ENCODE measurements around the gene ANXA2. TPM values are rescaled to one million over a fixed set of nuclear protein-coding genes. Genes with fewer than 3 reads are reported as not detected.

ANXA2 gene
- total RNA-seq, 4 donors from 2014 or later = 487 to 718 (median 620) TPM

- Histone ChIP-seq H3K27ac (peak overlapping the region; percentile 13 to 60 (median 27)), H3K27me3 (no peaks in the 10 kb centered on the region), H3K9me3 (no peaks in the 10 kb centered on the region), H3K36me3 (peaks cover 0 to 16% (median 7%) of the 10 kb centered on the region in 4 donors), H3K4me1 (peaks cover 0 to 13% (median 0%) of the 10 kb centered on the region in 4 donors), H3K4me3 (no peak overlapping the region)
- intact Hi-C loops (cut with DNase I; ENCODE audit: low total_unique reads) = no loop called here
- 48 to 51% methylated on average over 2 of the region's 2 CpGs for WGBS, 2 donors (ENCODE audit: low coverage in 1 of 2)
- in situ Hi-C loops (cut with MboI; ENCODE audit: low pct_ligation_motif_present in 1 of 4, low pct_unique_long_range_greater_than_20kb in 1 of 4, low sequenced_read_pairs in 3 of 4) = no loop called here
- peak in 1 of 3 donors; percentile 23 for TF ChIP-seq POLR2AphosphoS5 (IDR thresholded peaks at IDR 0.05)
- TF ChIP-seq EP300 (IDR thresholded peaks at IDR 0.05; ENCODE audit: low read depth) = no peak
- no peak for DNase-seq
Observed at GRCh38 chr15:60426870-60427508, 29.2 kb upstream of the ANXA2 start.

- H3K9me3 ChIP-seq = no peaks in the 10 kb centered on the region
- in situ Hi-C loops (cut with MboI; ENCODE audit: low pct_ligation_motif_present in 1 of 4, low pct_unique_long_range_greater_than_20kb in 1 of 4, low sequenced_read_pairs in 3 of 4) (no loop called here), intact Hi-C loops (cut with DNase I; ENCODE audit: low total_unique reads) (no loop called here)
- peaks cover 0 to 6% (median 3%) of the 10 kb centered on the region in 4 donors for H3K36me3 ChIP-seq
- no peak for TF ChIP-seq CTCF (IDR thresholded peaks at IDR 0.05)
- TF ChIP-seq EP300 (IDR thresholded peaks at IDR 0.05; ENCODE audit: low read depth) = no peak
- TF ChIP-seq POLR2AphosphoS5 (IDR thresholded peaks at IDR 0.05) = no peak
- no peak for TF ChIP-seq POLR2A (IDR thresholded peaks at IDR 0.05)
- no peak overlapping the region for H3K27ac ChIP-seq
- DNase-seq = no peak
- 66 to 80% methylated on average over 2 of the region's 2 CpGs for WGBS, 2 donors (ENCODE audit: low coverage in 1 of 2)
- no peak overlapping the region for H3K4me3 ChIP-seq
- H3K4me1 ChIP-seq = peaks cover 0 to 17% (median 0%) of the 10 kb centered on the region in 4 donors
- no peaks in the 10 kb centered on the region for H3K27me3 ChIP-seq
Observed at GRCh38 chr15:60425461-60425860, 27.7 kb upstream of the ANXA2 start.

GRCh38 chr15:60424006-60424405, 26.2 kb upstream of the ANXA2 start:
- TF ChIP-seq POLR2AphosphoS5 (IDR thresholded peaks at IDR 0.05) (no peak), POLR2A (IDR thresholded peaks at IDR 0.05) (no peak), EP300 (IDR thresholded peaks at IDR 0.05; ENCODE audit: low read depth) (no peak), CTCF (IDR thresholded peaks at IDR 0.05) (no peak)
- no peak for DNase-seq
- no peak overlapping the region for H3K4me3 ChIP-seq
- 83 to 91% methylated on average over 1 of the region's 1 CpG for WGBS, 2 donors (ENCODE audit: low coverage in 1 of 2)
- no peaks in the 10 kb centered on the region for H3K9me3 ChIP-seq
- H3K4me1 ChIP-seq = peaks cover 0 to 24% (median 0%) of the 10 kb centered on the region in 4 donors
- H3K27ac ChIP-seq = peak overlapping the region in 1 of 4 donors; percentile 31
- H3K36me3 ChIP-seq = peaks cover 0 to 6% (median 3%) of the 10 kb centered on the region in 4 donors
- no peaks in the 10 kb centered on the region for H3K27me3 ChIP-seq
- in situ Hi-C loops (cut with MboI; ENCODE audit: low pct_ligation_motif_present in 1 of 4, low pct_unique_long_range_greater_than_20kb in 1 of 4, low sequenced_read_pairs in 3 of 4) = no loop called here
- intact Hi-C loops (cut with DNase I; ENCODE audit: low total_unique reads) = no loop called here

- Histone ChIP-seq H3K27ac (peak overlapping the region in 1 of 4 donors; percentile 31), H3K9me3 (no peaks in the 10 kb centered on the region), H3K4me1 (peaks cover 0 to 24% (median 0%) of the 10 kb centered on the region in 4 donors), H3K4me3 (no peak overlapping the region), H3K27me3 (no peaks in the 10 kb centered on the region), H3K36me3 (peaks cover 0 to 6% (median 2%) of the 10 kb centered on the region in 4 donors)
- 16 to 38% methylated on average over 2 of the region's 2 CpGs for WGBS, 2 donors (ENCODE audit: low coverage in 1 of 2)
- in situ Hi-C loops (cut with MboI; ENCODE audit: low pct_ligation_motif_present in 1 of 4, low pct_unique_long_range_greater_than_20kb in 1 of 4, low sequenced_read_pairs in 3 of 4) = no loop called here
- intact Hi-C loops (cut with DNase I; ENCODE audit: low total_unique reads) = no loop called here
- TF ChIP-seq POLR2A (IDR thresholded peaks at IDR 0.05) (no peak), CTCF (IDR thresholded peaks at IDR 0.05) (no peak), POLR2AphosphoS5 (IDR thresholded peaks at IDR 0.05) (no peak), EP300 (IDR thresholded peaks at IDR 0.05; ENCODE audit: low read depth) (no peak)
- DNase-seq = no peak
Observed at GRCh38 chr15:60423537-60423936, 25.8 kb upstream of the ANXA2 start.

Data from transverse colon (tissue), 4 donors.